Muscle of leg (tissue), 11 donors: ENCODE results near the gene TACC2. TPM values are rescaled to one million over a fixed set of nuclear protein-coding genes. Genes with fewer than 3 reads are reported as not detected.

Experiments used
- DNase-seq: peaks from one replicate; pipeline ENCODE4 v3.0.0; 2013
- H3K27ac ChIP-seq: one replicate; pipeline ENCODE4 v1.5.1; 2013; ENCODE audit warnings: mild to moderate bottlenecking, low read length, control low read depth
- H3K27me3 ChIP-seq: one replicate; pipeline ENCODE4 v1.6.1; 2013; ENCODE audit warnings: low read length; ENCODE audit not compliant: control insufficient read depth, insufficient read depth
- H3K36me3 ChIP-seq: one replicate; pipeline ENCODE4 v1.6.1; 2013; ENCODE audit warnings: low read length; ENCODE audit not compliant: control insufficient read depth, insufficient read depth
- H3K4me1 ChIP-seq: one replicate; pipeline ENCODE4 v1.6.1; 2013; ENCODE audit warnings: low read length; ENCODE audit not compliant: control insufficient read depth, insufficient read depth
- H3K4me3 ChIP-seq: one replicate; pipeline ENCODE4 v1.5.1; 2013; ENCODE audit warnings: low read length, control low read depth
- H3K9me3 ChIP-seq: replicated peaks from 2 replicates; pipeline ENCODE4 v1.6.1; 2013; ENCODE audit warnings: low read depth, low read length; ENCODE audit not compliant: control insufficient read depth
- WGBS: methylation state at CpG from one replicate; pipeline ENCODE4 v1.1.5; 2013; ENCODE audit warnings: missing lambda C conversion rate; ENCODE audit not compliant: insufficient coverage; 5-methylcytosine and 5-hydroxymethylcytosine counted together
- polyA plus RNA-seq, 8 donors: library from polyadenylated mRNA; unstranded; fragments of 120-200 nt; gene quantifications; one replicate each; pipeline versions ENCODE4 v1.2.1 to v1.2.3, GENCODE V29; 2013; ENCODE audit warnings: inconsistent platforms in 1 of 8, low replicate concordance in 1 of 8; ENCODE audit not compliant: insufficient read length in 8 of 8, insufficient read depth in 1 of 8
- total RNA-seq: library from RNA; stranded (reverse); fragments of 120-200 nt; gene quantifications from one replicate; pipeline ENCODE4 v1.2.4, GENCODE V29; 2013

TACC2 gene
- total and polyA plus RNA-seq, 9 donors = 53.6 to 132 (median 104) TPM

GRCh38 chr10:122045212-122045611, 56.2 kb downstream of the TACC2 start:
- peak overlapping the region; percentile 93 for H3K27ac ChIP-seq
- no peaks in the 10 kb centered on the region for H3K27me3 ChIP-seq
- 100% methylated on average over 1 of the region's 5 CpGs for WGBS
- H3K9me3 ChIP-seq = no peaks in the 10 kb centered on the region
- H3K36me3 ChIP-seq = no peaks in the 10 kb centered on the region
- DNase-seq = no peak
- H3K4me3 ChIP-seq = peak overlapping the region; percentile 23
- H3K4me1 ChIP-seq = peaks cover 17% of the 10 kb centered on the region

GRCh38 chr10:122047560-122047959, 58.6 kb downstream of the TACC2 start:
- Histone ChIP-seq H3K27ac (no peak overlapping the region), H3K36me3 (peaks cover 6% of the 10 kb centered on the region), H3K4me3 (no peak overlapping the region), H3K4me1 (peaks cover 22% of the 10 kb centered on the region), H3K27me3 (no peaks in the 10 kb centered on the region), H3K9me3 (no peaks in the 10 kb centered on the region)
- 63% methylated on average over 3 of the region's 3 CpGs for WGBS
- peak; percentile 66 for DNase-seq

- Histone ChIP-seq H3K27me3 (no peaks in the 10 kb centered on the region), H3K36me3 (peaks cover 14% of the 10 kb centered on the region), H3K27ac (no peak overlapping the region), H3K9me3 (no peaks in the 10 kb centered on the region), H3K4me1 (peaks cover 20% of the 10 kb centered on the region), H3K4me3 (no peak overlapping the region)
- WGBS = 88% methylated on average over 8 of the region's 9 CpGs
- no peak for DNase-seq
Measured at GRCh38 chr10:122049076-122049475, 60.1 kb downstream of the TACC2 start.

GRCh38 chr10:122050311-122050710, 61.3 kb downstream of the TACC2 start:
- Histone ChIP-seq H3K27me3 (no peaks in the 10 kb centered on the region), H3K27ac (no peak overlapping the region), H3K4me3 (no peak overlapping the region), H3K4me1 (peaks cover 11% of the 10 kb centered on the region), H3K36me3 (peaks cover 16% of the 10 kb centered on the region), H3K9me3 (no peaks in the 10 kb centered on the region)
- WGBS = 92% methylated on average over 8 of the region's 10 CpGs
- no peak for DNase-seq

GRCh38 chr10:122050811-122051210, 61.8 kb downstream of the TACC2 start:
- Histone ChIP-seq H3K4me1 (peaks cover 9% of the 10 kb centered on the region), H3K27me3 (no peaks in the 10 kb centered on the region), H3K9me3 (no peaks in the 10 kb centered on the region), H3K36me3 (peaks cover 16% of the 10 kb centered on the region), H3K27ac (no peak overlapping the region), H3K4me3 (no peak overlapping the region)
- no peak for DNase-seq
- 86% methylated on average over 8 of the region's 9 CpGs for WGBS

GRCh38 chr10:122051609-122052385, 62.8 kb downstream of the TACC2 start:
- no peaks in the 10 kb centered on the region for H3K9me3 ChIP-seq
- no peaks in the 10 kb centered on the region for H3K27me3 ChIP-seq
- H3K4me3 ChIP-seq = no peak overlapping the region
- H3K36me3 ChIP-seq = peaks cover 16% of the 10 kb centered on the region
- DNase-seq = peak; percentile 61
- peaks cover 9% of the 10 kb centered on the region for H3K4me1 ChIP-seq
- H3K27ac ChIP-seq = no peak overlapping the region
- 14% methylated on average over 1 of the region's 2 CpGs for WGBS

GRCh38 chr10:122052701-122053100, 63.7 kb downstream of the TACC2 start:
- Histone ChIP-seq H3K4me3 (no peak overlapping the region), H3K9me3 (no peaks in the 10 kb centered on the region), H3K36me3 (peaks cover 16% of the 10 kb centered on the region), H3K27me3 (no peaks in the 10 kb centered on the region), H3K27ac (no peak overlapping the region), H3K4me1 (peaks cover 9% of the 10 kb centered on the region)
- 88% methylated on average over 3 of the region's 6 CpGs for WGBS
- no peak for DNase-seq

GRCh38 chr10:122053314-122053713, 64.4 kb downstream of the TACC2 start:
- no peaks in the 10 kb centered on the region for H3K9me3 ChIP-seq
- H3K4me3 ChIP-seq = no peak overlapping the region
- no peaks in the 10 kb centered on the region for H3K27me3 ChIP-seq
- WGBS = 82% methylated on average over 4 of the region's 8 CpGs
- no peak overlapping the region for H3K27ac ChIP-seq
- H3K36me3 ChIP-seq = peaks cover 16% of the 10 kb centered on the region
- H3K4me1 ChIP-seq = peaks cover 9% of the 10 kb centered on the region
- DNase-seq = no peak

GRCh38 chr10:122054048-122055025, 65.4 kb downstream of the TACC2 start:
- peak; percentile 74 for DNase-seq

GRCh38 chr10:122055252-122055651, 66.3 kb downstream of the TACC2 start:
- Histone ChIP-seq H3K9me3 (no peaks in the 10 kb centered on the region), H3K36me3 (peaks cover 16% of the 10 kb centered on the region), H3K4me3 (no peak overlapping the region), H3K27ac (no peak overlapping the region), H3K4me1 (peaks cover 9% of the 10 kb centered on the region), H3K27me3 (no peaks in the 10 kb centered on the region)
- WGBS = 92% methylated on average over 5 of the region's 5 CpGs
- no peak for DNase-seq

More at GRCh38 chr10:122054048-122055025, 65.4 kb downstream of the TACC2 start:
- no peaks in the 10 kb centered on the region for H3K27me3 ChIP-seq
- no peaks in the 10 kb centered on the region for H3K9me3 ChIP-seq
- H3K4me1 ChIP-seq = peaks cover 9% of the 10 kb centered on the region
- peaks cover 16% of the 10 kb centered on the region for H3K36me3 ChIP-seq
- no peak overlapping the region for H3K4me3 ChIP-seq
- WGBS = 35% methylated on average over 7 of the region's 15 CpGs
- no peak overlapping the region for H3K27ac ChIP-seq
